ENCODE measurements around the gene SNW1. TPM values are rescaled to one million over a fixed set of nuclear protein-coding genes. Genes with fewer than 3 reads are reported as not detected.
"Not testable (repeated sequence)": the region's sequence is repeated elsewhere in the genome, so short reads cannot be mapped to it uniquely, and the experiment has no call there.

SNW1 gene
- total RNA-seq, 1 donor from 2014 or later, result 118 TPM

DNA sequence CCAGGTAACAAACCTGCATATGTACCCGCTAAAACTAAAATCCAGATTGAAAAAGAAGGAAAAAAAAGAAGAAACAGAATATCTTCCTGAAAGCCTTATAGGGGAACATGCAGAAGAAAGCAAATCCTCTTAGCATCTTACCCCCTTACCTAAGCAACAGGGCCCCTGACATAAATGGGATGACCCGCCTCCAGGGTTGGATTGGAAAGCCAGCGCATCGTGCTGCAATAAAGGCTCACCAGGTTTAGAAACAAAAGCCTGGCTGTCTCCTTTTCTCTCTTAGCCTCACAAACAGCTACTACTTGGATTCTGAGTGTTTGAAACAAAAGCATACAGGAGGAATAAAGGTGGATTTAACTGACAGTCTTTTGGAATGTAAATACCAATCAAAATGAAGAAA, 25.2 kb upstream of the SNW1 start:
- intact Hi-C loops (cut with micrococcal nuclease), result no loop called here
- Mint-ChIP-seq H3K4me1 (ENCODE audit: low read depth) (no peaks in the 10 kb centered on the region), H3K27ac (no peak overlapping the region), H3K36me3 (ENCODE audit: low read depth) (no peaks in the 10 kb centered on the region), H3K9me3 (no peaks in the 10 kb centered on the region), H3K27me3 (ENCODE audit: insufficient read depth) (peaks cover 8% of the 10 kb centered on the region), H3K4me3 (no peak overlapping the region)
- DNase-seq (ENCODE audit: low spot score), result no peak

DNA sequence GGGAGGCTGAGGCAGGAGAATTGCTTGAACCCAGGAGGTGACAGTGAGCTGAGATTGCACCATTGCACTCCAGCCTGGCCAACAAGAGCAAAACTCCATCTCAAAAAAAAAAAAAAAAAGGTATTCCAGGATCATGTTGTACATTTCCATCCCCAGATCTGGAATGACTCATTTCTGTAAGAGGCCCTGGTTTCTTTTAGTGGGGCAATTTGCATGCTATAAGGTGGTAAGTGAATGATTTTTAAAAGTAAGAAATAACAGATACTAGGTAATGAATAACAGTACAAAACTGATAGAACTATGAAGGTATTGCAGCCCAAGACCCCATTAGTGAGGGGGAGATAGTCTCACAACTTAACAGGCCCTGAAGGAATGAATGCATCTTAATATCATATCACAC, 21.2 kb upstream of the SNW1 start:
- DNase-seq (ENCODE audit: low spot score), result no peak
- no peak overlapping the region for H3K4me3 Mint-ChIP-seq
- H3K4me1 Mint-ChIP-seq (ENCODE audit: low read depth), result no peaks in the 10 kb centered on the region
- H3K27ac Mint-ChIP-seq, result no peak overlapping the region
- H3K36me3 Mint-ChIP-seq (ENCODE audit: low read depth), result no peaks in the 10 kb centered on the region
- intact Hi-C loops (cut with micrococcal nuclease), result no loop called here
- peaks cover 6% of the 10 kb centered on the region for H3K27me3 Mint-ChIP-seq (ENCODE audit: insufficient read depth)
- H3K9me3 Mint-ChIP-seq, result no peaks in the 10 kb centered on the region

DNA sequence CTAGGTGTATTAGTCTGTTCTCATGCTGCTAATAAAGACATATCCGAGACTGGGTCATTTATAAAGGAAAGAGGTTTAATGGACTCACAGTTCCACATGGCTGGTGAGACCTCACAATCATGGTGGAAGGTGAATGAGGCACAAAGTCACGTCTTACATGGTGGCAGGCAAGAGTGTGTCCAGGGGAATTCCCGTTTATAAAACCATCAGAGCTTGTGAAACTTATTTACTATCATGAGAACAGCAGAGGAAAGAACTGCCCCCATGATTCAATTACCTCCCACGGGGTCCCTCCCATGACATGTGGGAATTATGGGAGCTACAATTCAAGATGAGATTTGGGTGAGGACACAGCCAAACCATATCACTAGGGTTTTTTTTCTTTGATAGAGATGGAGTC, 13.0 kb upstream of the SNW1 start:
- H3K4me1 Mint-ChIP-seq (ENCODE audit: low read depth); H3K27me3 Mint-ChIP-seq (ENCODE audit: insufficient read depth); intact Hi-C loops (cut with micrococcal nuclease); DNase-seq (ENCODE audit: low spot score); H3K9me3 Mint-ChIP-seq; H3K4me3 Mint-ChIP-seq; H3K27ac Mint-ChIP-seq; H3K36me3 Mint-ChIP-seq (ENCODE audit: low read depth): not testable (repeated sequence)

DNA sequence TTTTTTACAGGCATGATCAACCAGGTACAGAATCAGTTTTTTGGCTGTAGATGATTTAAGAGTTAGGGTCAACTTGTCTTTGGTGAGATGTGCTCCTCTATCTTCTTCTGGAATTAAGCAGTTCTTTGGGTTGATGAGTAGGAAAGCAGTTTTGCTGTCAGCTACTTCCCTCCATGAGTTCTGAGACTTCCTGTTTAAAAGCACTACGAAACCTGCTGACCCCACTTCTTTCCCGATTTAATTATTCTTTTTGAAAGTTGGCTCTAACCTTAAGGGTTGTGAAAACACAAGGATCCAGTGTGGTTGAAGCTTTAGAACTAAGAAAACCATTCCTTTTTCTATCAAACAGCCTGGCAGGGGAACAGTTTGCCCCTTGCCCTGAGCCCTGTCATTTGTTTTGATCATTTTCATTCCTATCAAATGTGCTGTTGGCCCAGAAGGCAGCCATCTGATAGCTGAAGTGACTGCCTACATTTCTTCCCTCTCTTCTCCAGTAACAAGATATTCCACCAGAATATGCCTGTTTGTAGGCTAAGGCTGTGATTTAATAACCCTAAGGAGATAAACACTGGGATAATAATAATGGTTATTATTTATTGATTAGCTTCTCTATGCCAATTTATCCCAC, 7.6 kb upstream of the SNW1 start:
- H3K4me3 Mint-ChIP-seq; DNase-seq (ENCODE audit: low spot score); H3K27ac Mint-ChIP-seq; H3K36me3 Mint-ChIP-seq (ENCODE audit: low read depth); H3K4me1 Mint-ChIP-seq (ENCODE audit: low read depth); H3K9me3 Mint-ChIP-seq; H3K27me3 Mint-ChIP-seq (ENCODE audit: insufficient read depth); intact Hi-C loops (cut with micrococcal nuclease): not testable (repeated sequence)

DNA sequence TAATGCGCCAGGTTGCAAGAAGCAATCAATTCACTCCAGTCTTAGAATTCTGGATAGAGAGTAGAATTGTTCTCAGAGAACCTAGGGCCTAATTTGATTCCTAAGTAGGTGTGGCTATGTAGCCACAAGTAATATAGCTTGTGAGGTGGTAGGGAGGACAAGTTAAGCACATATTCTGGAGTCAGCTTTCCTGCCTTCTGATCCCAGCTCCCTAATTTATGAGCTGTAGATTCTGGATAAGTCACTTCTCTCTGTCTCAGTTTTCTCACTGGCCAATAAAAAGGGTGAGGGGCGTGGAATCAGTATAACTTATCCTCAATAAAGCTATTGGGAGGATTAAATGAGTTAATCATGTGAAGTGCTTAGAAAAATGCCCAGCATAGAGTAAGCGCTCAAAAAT, 3.0 kb upstream of the SNW1 start:
- H3K36me3 Mint-ChIP-seq (ENCODE audit: low read depth), result peaks cover 3% of the 10 kb centered on the region
- no peak overlapping the region for H3K4me3 Mint-ChIP-seq
- H3K4me1 Mint-ChIP-seq (ENCODE audit: low read depth), result peaks cover 20% of the 10 kb centered on the region
- H3K27me3 Mint-ChIP-seq (ENCODE audit: insufficient read depth), result peaks cover 6% of the 10 kb centered on the region
- H3K27ac Mint-ChIP-seq, result no peak overlapping the region
- H3K9me3 Mint-ChIP-seq, result no peaks in the 10 kb centered on the region
- no peak for DNase-seq (ENCODE audit: low spot score)
- intact Hi-C loops (cut with micrococcal nuclease), result loop anchor here (5.0 kb wide), 1 partner anchor 462 kb away; no protein-coding TSS in a partner anchor

DNA sequence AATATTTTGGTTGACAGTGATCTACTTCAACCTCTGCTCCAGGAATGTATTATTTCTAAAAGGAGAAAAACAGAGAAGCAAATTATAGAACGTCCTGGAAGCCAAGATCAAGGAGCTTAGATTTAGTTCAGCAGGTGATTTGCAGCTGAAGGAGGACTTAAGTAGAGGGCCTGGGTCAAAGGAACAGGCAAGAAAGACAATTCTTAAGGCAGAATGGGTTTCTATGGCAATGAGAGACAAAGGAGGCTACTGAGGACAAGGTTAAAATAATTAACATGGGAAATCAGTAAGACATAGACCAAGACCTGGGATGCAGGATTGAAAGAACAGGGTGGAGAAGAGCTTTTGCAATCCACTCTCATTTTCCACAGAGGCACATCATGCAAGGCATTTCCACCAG, 2.4 kb upstream of the SNW1 start:
- Mint-ChIP-seq H3K27ac (no peak overlapping the region), H3K27me3 (ENCODE audit: insufficient read depth) (peaks cover 6% of the 10 kb centered on the region), H3K36me3 (ENCODE audit: low read depth) (peaks cover 9% of the 10 kb centered on the region), H3K4me1 (ENCODE audit: low read depth) (peaks cover 27% of the 10 kb centered on the region), H3K4me3 (no peak overlapping the region), H3K9me3 (no peaks in the 10 kb centered on the region)
- DNase-seq (ENCODE audit: low spot score), result no peak
- intact Hi-C loops (cut with micrococcal nuclease), result loop anchor here (5.0 kb wide), 1 partner anchor 461 kb away; no protein-coding TSS in a partner anchor

DNA sequence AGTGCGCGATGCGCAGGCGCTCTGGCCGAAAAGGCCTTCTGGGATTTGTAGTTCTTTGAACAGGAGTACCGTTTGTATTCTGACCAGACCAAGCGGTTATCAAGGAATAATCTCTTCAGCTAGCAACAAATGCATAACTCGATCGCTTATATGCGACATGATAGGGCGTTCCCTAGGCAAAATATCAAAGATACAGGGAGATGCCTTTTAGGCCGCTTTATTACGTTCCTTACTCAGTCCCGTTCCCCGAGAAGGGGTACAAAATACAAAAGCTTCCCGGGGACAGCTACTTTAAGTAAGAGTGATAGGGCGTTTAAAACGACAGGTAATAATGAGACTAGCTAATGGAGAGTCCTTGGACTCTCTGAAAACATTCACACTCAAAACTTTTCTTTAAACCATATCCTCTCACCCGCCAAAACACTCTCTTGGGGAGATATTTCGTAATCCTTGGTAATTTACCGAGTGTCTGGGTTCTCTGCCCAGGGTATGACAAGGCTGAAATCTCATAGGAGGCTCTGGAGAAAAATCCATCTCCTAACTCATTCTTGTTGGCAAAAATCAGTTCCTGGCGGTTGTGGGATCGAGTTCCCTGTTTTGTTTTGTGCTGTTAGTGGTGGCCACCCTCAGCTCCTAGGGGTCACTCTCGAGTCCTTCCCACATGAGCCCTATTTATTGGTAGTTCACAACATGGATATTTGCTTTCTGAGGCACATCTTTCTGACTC, 412 bp upstream of the SNW1 start:
- DNase-seq (ENCODE audit: low spot score), result no peak
- H3K9me3 Mint-ChIP-seq, result no peaks in the 10 kb centered on the region
- peaks cover 38% of the 10 kb centered on the region for H3K4me1 Mint-ChIP-seq (ENCODE audit: low read depth)
- peaks cover 16% of the 10 kb centered on the region for H3K36me3 Mint-ChIP-seq (ENCODE audit: low read depth)
- peak overlapping the region; percentile 97 for H3K27ac Mint-ChIP-seq
- H3K27me3 Mint-ChIP-seq (ENCODE audit: insufficient read depth), result peaks cover 6% of the 10 kb centered on the region
- H3K4me3 Mint-ChIP-seq, result peak overlapping the region; percentile 96
- intact Hi-C loops (cut with micrococcal nuclease), result loop anchor here (1.0 to 5.0 kb wide), 7 partner anchors 39 to 459 kb away; partner anchors contain the start of genes ADCK1, ALKBH1, GSTZ1 and SAMD15

DNA sequence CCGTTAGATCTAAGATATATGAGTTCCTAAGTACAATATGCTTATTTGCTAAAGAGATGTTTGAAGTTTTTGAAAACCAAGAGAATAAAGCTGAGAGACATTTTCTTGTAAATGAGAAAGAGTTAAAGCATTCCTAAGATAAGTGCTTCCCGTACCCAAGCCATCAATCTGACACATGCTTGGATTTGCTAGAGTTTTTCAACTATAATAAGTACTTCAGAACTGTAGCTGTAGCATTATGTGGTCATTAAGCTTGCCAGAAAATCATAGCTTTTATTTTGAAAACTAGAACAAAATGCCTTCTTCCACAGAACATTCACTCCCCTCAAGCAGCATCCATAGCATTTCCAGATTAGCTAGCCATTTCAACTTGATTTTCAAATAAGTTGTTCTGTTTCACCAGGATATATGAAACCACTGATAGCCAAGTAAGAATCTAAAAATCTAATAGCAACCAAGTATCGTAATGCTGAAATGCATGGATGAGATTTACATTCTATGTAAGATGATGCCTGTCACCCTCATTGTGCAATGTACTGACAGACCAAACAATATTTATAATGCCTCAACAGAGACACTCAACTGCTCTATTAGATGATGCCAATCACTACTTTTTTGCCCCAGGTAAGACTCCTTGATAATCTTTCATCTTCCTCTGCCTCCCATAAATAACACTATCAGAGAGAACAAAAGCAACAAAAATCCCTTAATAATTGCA, 8.0 kb downstream of the SNW1 start:
- peaks cover 33% of the 10 kb centered on the region for H3K4me1 Mint-ChIP-seq (ENCODE audit: low read depth)
- intact Hi-C loops (cut with micrococcal nuclease), result no loop called here
- H3K27me3 Mint-ChIP-seq (ENCODE audit: insufficient read depth), result no peaks in the 10 kb centered on the region
- no peak overlapping the region for H3K27ac Mint-ChIP-seq
- H3K4me3 Mint-ChIP-seq, result no peak overlapping the region
- DNase-seq (ENCODE audit: low spot score), result no peak
- H3K9me3 Mint-ChIP-seq, result no peaks in the 10 kb centered on the region
- H3K36me3 Mint-ChIP-seq (ENCODE audit: low read depth), result peaks cover 53% of the 10 kb centered on the region

DNA sequence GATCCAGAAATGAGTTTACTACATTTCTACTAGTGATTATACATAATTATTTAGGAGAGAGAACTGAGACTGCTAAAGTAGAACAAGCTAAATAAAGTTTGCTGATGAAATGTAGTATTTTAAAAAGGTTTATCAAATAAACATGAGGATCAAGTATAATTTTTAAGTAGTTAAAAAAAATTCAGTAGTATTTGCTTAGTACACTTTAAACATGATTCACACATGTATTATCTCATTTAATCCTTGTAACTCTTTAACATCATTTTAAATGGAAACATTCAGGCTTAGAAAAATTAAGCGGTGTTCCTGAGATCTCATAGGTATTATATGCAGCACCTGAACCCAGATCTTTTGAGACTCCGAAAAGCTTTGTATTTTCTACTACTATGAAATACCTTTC, 8.7 kb downstream of the SNW1 start:
- no peak overlapping the region for H3K27ac Mint-ChIP-seq
- H3K36me3 Mint-ChIP-seq (ENCODE audit: low read depth), result peaks cover 50% of the 10 kb centered on the region
- no peaks in the 10 kb centered on the region for H3K9me3 Mint-ChIP-seq
- intact Hi-C loops (cut with micrococcal nuclease), result no loop called here
- H3K27me3 Mint-ChIP-seq (ENCODE audit: insufficient read depth), result no peaks in the 10 kb centered on the region
- no peak for DNase-seq (ENCODE audit: low spot score)
- no peak overlapping the region for H3K4me3 Mint-ChIP-seq
- peaks cover 26% of the 10 kb centered on the region for H3K4me1 Mint-ChIP-seq (ENCODE audit: low read depth)

DNA sequence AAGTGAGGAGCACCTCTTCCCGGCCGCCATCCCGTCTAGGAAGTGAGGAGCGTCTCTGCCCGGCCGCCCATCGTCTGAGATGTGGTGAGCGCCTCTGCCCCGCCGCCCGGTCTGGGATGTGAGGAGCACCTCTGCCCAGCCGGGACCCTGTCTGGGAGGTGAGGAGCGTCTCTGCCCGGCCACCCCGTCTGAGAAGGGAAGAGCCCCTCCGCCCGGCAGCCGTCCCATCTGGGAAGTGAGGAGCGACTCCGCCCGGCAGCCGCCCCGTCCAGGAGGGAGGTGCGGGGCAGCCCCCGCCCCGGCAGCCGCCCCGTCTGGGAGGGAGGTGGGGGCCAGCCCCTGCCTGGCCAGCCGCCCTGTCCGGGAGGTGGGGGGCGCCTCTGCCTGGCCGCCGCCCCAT, 13.5 kb downstream of the SNW1 start:
- H3K27me3 Mint-ChIP-seq (ENCODE audit: insufficient read depth); H3K9me3 Mint-ChIP-seq; H3K4me3 Mint-ChIP-seq; DNase-seq (ENCODE audit: low spot score); intact Hi-C loops (cut with micrococcal nuclease); H3K27ac Mint-ChIP-seq: not testable (repeated sequence)
- Mint-ChIP-seq H3K36me3 (ENCODE audit: low read depth) (peaks cover 43% of the 10 kb centered on the region), H3K4me1 (ENCODE audit: low read depth) (peaks cover 21% of the 10 kb centered on the region)

DNA sequence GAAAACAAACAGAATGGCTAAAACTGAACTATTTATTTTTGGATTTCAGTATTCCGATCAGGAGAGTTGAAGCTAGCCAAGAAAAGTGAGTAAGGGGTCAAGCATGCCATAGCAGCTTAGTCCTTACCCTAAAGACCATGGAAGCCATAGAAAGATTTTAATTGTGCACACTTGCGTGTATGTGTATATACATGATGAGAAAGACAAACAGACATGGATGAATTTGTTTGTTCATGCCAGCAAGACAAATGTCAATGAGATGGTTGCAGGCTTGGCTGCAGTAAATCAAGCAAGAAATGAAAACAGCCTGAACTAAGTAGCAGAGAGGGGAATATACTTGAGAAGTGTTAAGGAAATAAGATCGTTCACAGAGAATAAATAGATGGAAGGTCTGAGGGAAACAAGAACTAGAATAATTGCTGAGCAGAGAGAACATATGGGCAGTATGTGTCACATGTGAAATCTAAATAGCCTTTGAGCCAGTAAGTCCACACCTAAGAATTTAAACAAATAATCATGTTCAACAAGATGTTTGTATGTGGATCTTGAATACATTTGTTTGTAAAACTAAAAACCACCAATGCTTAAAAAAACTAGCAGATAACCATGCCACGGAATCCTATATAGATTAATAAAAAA, 14.8 kb downstream of the SNW1 start:
- DNase-seq (ENCODE audit: low spot score), result no peak
- Mint-ChIP-seq H3K27ac (peak overlapping the region; percentile 11), H3K4me3 (no peak overlapping the region), H3K4me1 (ENCODE audit: low read depth) (peaks cover 18% of the 10 kb centered on the region), H3K27me3 (ENCODE audit: insufficient read depth) (no peaks in the 10 kb centered on the region), H3K9me3 (no peaks in the 10 kb centered on the region), H3K36me3 (ENCODE audit: low read depth) (peaks cover 47% of the 10 kb centered on the region)
- intact Hi-C loops (cut with micrococcal nuclease), result no loop called here

DNA sequence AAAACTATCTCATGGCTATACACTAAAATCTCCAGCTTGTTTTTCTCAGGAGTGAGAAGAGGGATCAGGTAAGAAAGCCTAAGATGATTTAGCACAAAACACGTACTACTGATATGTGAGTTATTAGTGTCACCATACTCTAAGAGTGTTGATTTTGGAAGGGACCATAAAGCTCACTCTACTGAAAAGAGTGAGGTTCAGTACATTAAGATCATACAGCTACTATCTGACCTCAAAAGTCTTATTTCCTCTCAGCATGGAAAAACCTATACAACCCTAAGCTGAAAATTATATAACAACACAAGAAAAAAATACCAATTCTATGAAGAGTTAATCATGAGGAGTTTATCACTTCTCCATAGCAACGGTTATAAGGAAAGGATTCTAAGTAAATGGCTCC, 19.5 kb downstream of the SNW1 start:
- H3K9me3 Mint-ChIP-seq, result no peaks in the 10 kb centered on the region
- intact Hi-C loops (cut with micrococcal nuclease), result no loop called here
- no peaks in the 10 kb centered on the region for H3K27me3 Mint-ChIP-seq (ENCODE audit: insufficient read depth)
- peaks cover 23% of the 10 kb centered on the region for H3K4me1 Mint-ChIP-seq (ENCODE audit: low read depth)
- DNase-seq (ENCODE audit: low spot score), result no peak
- no peak overlapping the region for H3K4me3 Mint-ChIP-seq
- H3K27ac Mint-ChIP-seq, result no peak overlapping the region
- peaks cover 43% of the 10 kb centered on the region for H3K36me3 Mint-ChIP-seq (ENCODE audit: low read depth)

All from activated T-helper 1 cell treated with anti-CD3 and anti-CD28 coated beads, Interleukin-12 subunit alpha, Interleukin-12 subunit beta, Interleukin-2, Interleukin-4 antibody, amounts not matched to agents 30 ng/mL and 10 ng/mL and 1 ng/mL, durations not matched to agents 14 hours and 24 hours and 36 hours (primary cell).